IPS-15b (cell line): ENCODE data around the gene STC2.

ENCODE experiments used
- H3K27me3 ChIP-seq: one replicate; pipeline ENCODE4 v1.6.1; 2013; ENCODE audit warnings: low read length; ENCODE audit not compliant: control insufficient read depth, insufficient read depth
- H3K36me3 ChIP-seq: one replicate; pipeline ENCODE4 v1.6.1; 2013; ENCODE audit warnings: low read length; ENCODE audit not compliant: control insufficient read depth, insufficient read depth
- H3K4me1 ChIP-seq: one replicate; pipeline ENCODE4 v1.6.1; 2013; ENCODE audit warnings: mild to moderate bottlenecking, low read length; ENCODE audit not compliant: control insufficient read depth, insufficient read depth
- H3K4me3 ChIP-seq: one replicate; pipeline ENCODE4 v1.5.1; 2013; ENCODE audit warnings: low read depth, low read length
- H3K9ac ChIP-seq: one replicate; pipeline ENCODE4 v1.6.1; 2013; ENCODE audit warnings: low read depth, mild to moderate bottlenecking, low read length
- H3K9me3 ChIP-seq: one replicate; pipeline ENCODE4 v1.6.1; 2013; ENCODE audit warnings: mild to moderate bottlenecking, low read length; ENCODE audit not compliant: control insufficient read depth, insufficient read depth

STC2 gene

GRCh38 chr5:173283318-173284288 is 44.6 kb downstream of the STC2 start:
- H3K27me3 ChIP-seq = peaks cover 28% of the 10 kb centered on the region
- H3K36me3 ChIP-seq = no peaks in the 10 kb centered on the region
- peaks cover 2% of the 10 kb centered on the region for H3K4me1 ChIP-seq
- H3K9ac ChIP-seq = no peak overlapping the region
- H3K4me3 ChIP-seq = peak overlapping the region; percentile 8
- no peaks in the 10 kb centered on the region for H3K9me3 ChIP-seq

- H3K27me3 ChIP-seq = peaks cover 28% of the 10 kb centered on the region
- H3K4me3 ChIP-seq = no peak overlapping the region
- peaks cover 2% of the 10 kb centered on the region for H3K4me1 ChIP-seq
- H3K9me3 ChIP-seq = no peaks in the 10 kb centered on the region
- H3K36me3 ChIP-seq = no peaks in the 10 kb centered on the region
- no peak overlapping the region for H3K9ac ChIP-seq
These were observed 45.3 kb downstream of the STC2 start for GRCh38 chr5:173282916-173283315.

- no peaks in the 10 kb centered on the region for H3K36me3 ChIP-seq
- H3K4me3 ChIP-seq = no peak overlapping the region
- H3K9ac ChIP-seq = no peak overlapping the region
- no peaks in the 10 kb centered on the region for H3K9me3 ChIP-seq
- H3K4me1 ChIP-seq = peaks cover 2% of the 10 kb centered on the region
- H3K27me3 ChIP-seq = peaks cover 30% of the 10 kb centered on the region
These were observed 46.3 kb downstream of the STC2 start for GRCh38 chr5:173281910-173282309.

GRCh38 chr5:173279166-173279565 is 49.0 kb downstream of the STC2 start:
- H3K9ac ChIP-seq = no peak overlapping the region
- no peaks in the 10 kb centered on the region for H3K9me3 ChIP-seq
- H3K4me1 ChIP-seq = peaks cover 2% of the 10 kb centered on the region
- H3K4me3 ChIP-seq = no peak overlapping the region
- H3K36me3 ChIP-seq = no peaks in the 10 kb centered on the region
- peaks cover 19% of the 10 kb centered on the region for H3K27me3 ChIP-seq

- no peak overlapping the region for H3K4me3 ChIP-seq
These were observed 49.6 kb downstream of the STC2 start for GRCh38 chr5:173278641-173279040.

GRCh38 chr5:173278172-173278571 is 50.0 kb downstream of the STC2 start:
- H3K4me1 ChIP-seq = no peaks in the 10 kb centered on the region
- no peak overlapping the region for H3K9ac ChIP-seq
- H3K27me3 ChIP-seq = peaks cover 11% of the 10 kb centered on the region
- no peak overlapping the region for H3K4me3 ChIP-seq
- H3K36me3 ChIP-seq = no peaks in the 10 kb centered on the region
- H3K9me3 ChIP-seq = no peaks in the 10 kb centered on the region

More at GRCh38 chr5:173278641-173279040, 49.6 kb downstream of the STC2 start:
- Histone ChIP-seq H3K9ac (no peak overlapping the region), H3K27me3 (peaks cover 15% of the 10 kb centered on the region), H3K9me3 (no peaks in the 10 kb centered on the region), H3K4me1 (peaks cover 2% of the 10 kb centered on the region), H3K36me3 (no peaks in the 10 kb centered on the region)

- Histone ChIP-seq H3K9me3 (no peaks in the 10 kb centered on the region), H3K36me3 (no peaks in the 10 kb centered on the region), H3K9ac (no peak overlapping the region), H3K27me3 (peaks cover 2% of the 10 kb centered on the region), H3K4me3 (no peak overlapping the region), H3K4me1 (no peaks in the 10 kb centered on the region)
These were observed 53.4 kb downstream of the STC2 start for GRCh38 chr5:173274771-173275170.

GRCh38 chr5:173271419-173271818 is 56.8 kb downstream of the STC2 start:
- Histone ChIP-seq H3K9me3 (no peaks in the 10 kb centered on the region), H3K27me3 (no peaks in the 10 kb centered on the region), H3K36me3 (no peaks in the 10 kb centered on the region), H3K4me1 (no peaks in the 10 kb centered on the region), H3K9ac (no peak overlapping the region), H3K4me3 (no peak overlapping the region)

- Histone ChIP-seq H3K36me3 (no peaks in the 10 kb centered on the region), H3K9me3 (no peaks in the 10 kb centered on the region), H3K4me3 (no peak overlapping the region), H3K4me1 (no peaks in the 10 kb centered on the region), H3K9ac (no peak overlapping the region), H3K27me3 (no peaks in the 10 kb centered on the region)
These were observed 59.3 kb downstream of the STC2 start for GRCh38 chr5:173268750-173269432.

GRCh38 chr5:173265433-173265832 is 62.8 kb downstream of the STC2 start:
- no peak overlapping the region for H3K4me3 ChIP-seq
- peaks cover 8% of the 10 kb centered on the region for H3K27me3 ChIP-seq
- H3K9me3 ChIP-seq = no peaks in the 10 kb centered on the region
- H3K9ac ChIP-seq = no peak overlapping the region
- no peaks in the 10 kb centered on the region for H3K4me1 ChIP-seq
- H3K36me3 ChIP-seq = no peaks in the 10 kb centered on the region
